ENCODE data around the gene MYCBPAP.

The MYCBPAP gene

GRCh38 chr17:50492214-50492613, 16.0 kb upstream of the MYCBPAP start:
- DNase-seq: no peak

DNA sequence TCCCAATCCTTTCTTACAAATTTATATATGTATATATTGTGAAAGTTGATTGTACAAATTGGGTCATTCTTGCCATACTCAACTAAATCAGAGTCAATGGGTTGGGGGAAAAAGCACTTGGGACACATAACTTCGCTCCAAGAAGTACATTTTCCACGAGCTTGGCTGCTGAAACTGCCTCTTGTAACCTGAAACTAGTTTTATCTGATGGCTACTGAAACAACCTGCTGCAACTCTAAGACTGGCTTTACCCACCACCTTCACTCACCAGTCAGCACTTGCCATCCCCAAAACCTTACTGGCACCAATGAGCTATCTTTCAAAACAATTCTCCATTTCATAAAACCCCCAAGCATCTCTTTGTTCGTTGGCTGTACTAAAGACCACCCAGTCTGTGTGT, 14.5 kb upstream of the MYCBPAP start:
- no peak for DNase-seq

- DNase-seq: no peak
Observed at GRCh38 chr17:50495217-50495823, 12.9 kb upstream of the MYCBPAP start.

- no peak for DNase-seq
Observed at GRCh38 chr17:50495918-50496317, 12.3 kb upstream of the MYCBPAP start.

DNA sequence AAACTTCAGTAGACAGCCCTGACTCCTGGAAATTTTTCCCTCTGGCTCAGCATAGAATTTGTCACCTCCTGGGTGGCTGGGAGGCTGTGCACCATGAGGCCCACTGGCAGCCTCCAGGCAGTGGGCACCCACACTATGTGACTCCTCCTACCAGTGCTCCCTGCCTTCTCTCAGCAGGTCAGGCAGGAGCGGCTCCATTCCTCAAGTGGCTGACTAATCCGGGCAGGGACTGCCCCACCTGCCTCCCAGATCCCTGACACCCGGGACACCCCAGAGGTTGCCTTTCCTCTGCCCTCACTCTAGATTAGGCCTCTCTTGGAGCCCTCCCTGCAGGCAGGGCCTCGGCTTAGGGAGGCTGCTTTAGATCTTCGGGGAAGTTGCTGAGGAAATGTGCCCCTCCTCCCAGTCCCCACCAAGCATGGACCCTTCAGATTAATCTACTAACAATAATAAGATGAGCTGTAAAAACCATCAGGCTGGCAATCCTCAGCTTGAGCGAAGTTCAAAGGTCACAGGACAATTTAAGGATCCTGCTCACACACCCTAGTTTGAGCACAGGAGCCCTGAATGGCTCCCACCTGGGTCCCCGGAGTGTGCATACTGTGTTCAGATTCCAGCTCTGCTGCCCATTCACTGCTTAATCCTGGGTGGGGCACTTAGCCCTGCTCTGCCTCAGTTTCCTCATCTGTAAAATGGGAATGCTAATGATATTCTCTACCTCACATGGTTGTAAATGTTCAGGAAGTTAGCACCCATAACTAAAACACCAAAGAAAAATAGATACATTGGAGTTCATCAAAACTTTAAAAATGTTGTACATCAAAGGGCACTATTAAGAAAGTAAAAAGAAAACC, 10.0 kb upstream of the MYCBPAP start:
- DNase-seq: no peak

DNA sequence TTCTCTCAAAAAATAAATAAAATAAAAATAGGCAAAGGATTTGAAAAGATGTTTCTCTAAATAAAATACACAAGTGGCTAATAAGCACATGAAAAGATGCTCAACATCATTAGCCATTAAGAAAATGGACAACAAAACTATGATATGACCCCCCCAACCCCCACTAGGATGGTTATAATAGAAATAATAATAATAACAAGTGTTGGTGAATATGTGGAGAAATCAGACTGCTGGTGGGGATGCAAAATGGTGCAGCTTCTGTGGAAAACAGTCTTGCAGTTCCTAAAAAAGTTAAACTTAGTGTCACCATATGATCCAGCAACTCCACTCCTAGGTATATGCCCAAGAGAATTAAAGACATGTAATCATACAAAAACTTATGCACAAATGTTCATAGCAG, 9.0 kb upstream of the MYCBPAP start:
- no peak for DNase-seq

GRCh38 chr17:50499721-50500120, 8.5 kb upstream of the MYCBPAP start:
- no peak for DNase-seq

DNA sequence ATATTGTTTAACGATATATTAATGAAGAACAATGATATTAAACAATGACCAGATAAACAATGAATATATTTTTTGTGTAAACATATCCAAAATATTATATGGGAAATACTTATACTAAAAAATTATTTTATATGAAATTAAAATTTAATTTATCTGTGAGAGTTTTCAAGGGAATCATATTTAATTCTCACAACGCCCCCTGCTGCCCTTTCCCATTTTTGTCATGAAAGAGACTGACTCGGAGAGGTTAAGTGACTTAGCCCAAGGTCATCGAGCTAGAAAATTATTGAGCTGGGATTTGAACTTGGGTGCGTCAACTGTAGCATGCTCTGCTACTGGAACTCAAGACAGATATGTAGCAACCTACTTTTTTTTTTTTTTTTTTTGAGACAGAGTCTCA, 7.2 kb upstream of the MYCBPAP start:
- DNase-seq: peak; percentile 66

DNA sequence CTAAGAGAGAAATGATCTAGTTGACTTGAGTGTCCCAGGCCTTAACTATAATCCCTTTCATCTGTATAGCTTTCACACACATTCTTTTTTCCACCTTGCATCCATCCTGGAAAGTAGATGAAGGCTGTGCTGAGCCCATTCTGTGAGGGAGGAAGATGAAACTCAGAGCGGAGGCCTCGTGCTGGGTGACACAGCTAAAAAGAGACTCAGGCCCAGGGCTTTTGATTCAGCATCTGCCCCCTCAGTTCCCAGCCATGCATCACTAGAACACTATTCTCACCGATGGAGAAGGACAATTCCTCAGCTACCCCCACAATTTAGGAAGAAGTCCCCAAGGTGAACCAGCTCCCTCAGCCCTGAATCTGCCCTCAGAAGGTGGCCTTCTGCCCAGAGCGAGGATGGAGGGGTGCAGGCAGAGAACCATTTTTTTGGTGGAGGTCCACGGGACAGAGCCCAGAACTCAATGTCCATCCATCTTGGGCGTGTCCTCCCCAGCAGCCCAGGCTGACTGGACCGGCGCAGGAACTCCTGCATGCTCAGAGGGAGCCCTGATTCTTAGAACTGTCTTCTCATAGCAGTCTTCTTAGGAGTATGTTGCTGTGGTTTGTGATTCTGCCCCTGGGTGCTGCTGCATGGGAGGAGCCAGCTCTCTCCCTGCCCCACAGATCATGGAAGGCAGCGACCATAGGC, 5.8 kb upstream of the MYCBPAP start:
- no peak for DNase-seq

DNA sequence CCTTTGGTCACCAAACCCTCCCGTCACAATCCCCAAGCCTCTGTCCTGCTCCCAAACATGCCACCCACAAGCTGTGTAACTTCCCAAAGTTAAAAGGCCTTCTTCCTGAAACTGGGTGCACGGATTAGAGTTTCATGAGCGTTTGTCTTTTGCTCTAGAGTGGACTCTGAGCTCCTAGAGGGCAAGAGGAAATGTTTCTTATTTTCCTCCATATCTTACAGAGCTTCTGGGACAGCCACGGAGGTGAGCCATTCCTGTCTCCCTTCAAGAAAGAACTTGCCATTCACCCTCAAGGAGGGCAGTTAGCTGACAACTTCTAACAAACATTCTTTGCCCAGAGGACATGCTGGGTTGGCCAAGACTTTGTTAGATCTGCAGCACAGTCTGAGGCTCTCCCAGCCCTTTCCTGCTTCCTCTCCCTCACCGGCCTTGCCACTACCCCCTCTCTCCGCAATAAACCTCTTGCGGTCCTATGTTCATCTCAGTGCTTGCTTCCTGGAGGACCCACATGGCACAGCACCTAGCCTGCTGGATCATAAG, 2.6 kb upstream of the MYCBPAP start:
- no peak for DNase-seq

GRCh38 chr17:50506298-50506697, 1.9 kb upstream of the MYCBPAP start:
- no peak for DNase-seq

DNA sequence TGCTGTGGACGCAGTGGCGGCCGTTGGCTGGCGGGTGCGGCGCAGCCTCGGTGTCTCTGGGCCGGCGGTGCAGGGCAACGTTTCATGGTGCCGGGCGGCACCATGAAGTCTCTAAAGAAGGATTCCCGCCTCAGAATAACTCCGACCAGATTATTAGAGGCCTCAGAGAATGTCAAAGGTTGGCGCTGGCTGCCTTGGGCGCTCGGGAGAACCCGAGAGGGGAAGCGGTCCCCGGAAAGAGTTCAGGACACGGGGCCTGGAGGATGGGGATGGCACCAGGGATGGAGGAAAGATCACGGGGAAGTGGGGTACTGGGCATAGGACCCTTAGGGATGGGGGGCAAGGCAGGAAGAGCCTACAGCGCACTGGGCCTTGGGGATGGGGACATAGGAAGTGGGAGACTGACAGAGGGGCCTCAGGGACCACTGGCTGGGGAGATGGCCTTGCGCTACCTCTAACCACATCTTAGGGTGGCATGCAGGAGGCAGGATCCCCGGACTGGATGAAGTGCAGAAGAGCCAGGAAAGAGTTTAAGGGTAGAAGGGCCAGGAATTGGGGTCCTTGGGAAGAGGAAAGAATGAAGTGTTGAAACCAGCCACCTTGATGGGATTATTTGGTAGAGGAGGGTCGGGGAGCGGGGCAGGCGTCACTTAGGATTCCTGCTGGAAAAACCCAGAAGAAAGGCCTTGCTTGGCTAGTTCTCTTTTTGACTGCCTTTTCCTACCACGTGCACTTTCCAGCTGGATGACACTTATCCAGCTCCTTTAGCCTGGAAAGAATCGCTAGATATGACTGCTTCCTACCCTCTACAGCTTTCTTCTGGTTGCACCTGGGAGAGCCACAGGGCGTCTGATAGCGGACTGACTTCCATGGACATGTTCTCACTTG, 578 bp downstream of the MYCBPAP start:
- no peak for DNase-seq

DNA sequence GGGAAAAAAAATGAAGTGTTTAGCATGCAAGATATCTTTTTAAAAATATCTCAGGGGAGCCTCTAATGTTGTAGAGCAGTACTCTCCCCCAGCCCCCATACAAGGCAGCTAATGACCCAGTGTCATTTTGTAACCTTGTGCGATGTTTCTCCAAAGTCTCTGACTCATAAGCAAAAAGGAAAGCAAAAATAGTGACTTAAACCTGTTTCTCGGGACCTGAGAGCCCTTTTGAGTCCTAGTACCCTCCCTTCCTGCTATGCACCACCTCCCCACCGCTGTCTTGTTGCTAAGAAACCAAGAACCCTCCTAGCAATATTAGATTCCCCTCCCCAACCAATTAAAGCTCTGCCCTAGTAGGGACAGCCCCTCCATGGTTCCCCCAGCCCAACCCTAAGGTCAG, 2.8 kb downstream of the MYCBPAP start:
- no peak for DNase-seq

GRCh38 chr17:50513495-50513894, 5.3 kb downstream of the MYCBPAP start:
- DNase-seq: no peak

DNA sequence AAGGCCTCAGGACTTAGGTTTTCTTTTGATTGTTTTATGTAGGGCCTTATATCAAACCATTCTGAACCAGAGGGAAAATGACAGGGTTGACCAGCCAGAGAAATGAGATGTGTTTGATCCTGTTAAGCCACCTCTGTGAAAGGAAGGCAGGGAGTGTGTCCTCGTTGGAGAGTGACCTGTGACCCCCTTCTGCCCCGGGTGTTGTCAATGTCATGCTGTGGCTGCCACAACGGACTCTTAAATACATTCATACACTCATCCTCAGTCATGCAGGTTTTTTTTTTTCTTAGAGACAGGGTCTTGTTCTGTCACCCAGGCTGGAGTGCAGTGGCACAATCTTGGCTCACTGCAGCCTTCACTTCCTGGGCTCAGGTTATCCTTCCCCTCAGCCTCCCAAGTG, 6.1 kb downstream of the MYCBPAP start:
- no peak for DNase-seq

DNA sequence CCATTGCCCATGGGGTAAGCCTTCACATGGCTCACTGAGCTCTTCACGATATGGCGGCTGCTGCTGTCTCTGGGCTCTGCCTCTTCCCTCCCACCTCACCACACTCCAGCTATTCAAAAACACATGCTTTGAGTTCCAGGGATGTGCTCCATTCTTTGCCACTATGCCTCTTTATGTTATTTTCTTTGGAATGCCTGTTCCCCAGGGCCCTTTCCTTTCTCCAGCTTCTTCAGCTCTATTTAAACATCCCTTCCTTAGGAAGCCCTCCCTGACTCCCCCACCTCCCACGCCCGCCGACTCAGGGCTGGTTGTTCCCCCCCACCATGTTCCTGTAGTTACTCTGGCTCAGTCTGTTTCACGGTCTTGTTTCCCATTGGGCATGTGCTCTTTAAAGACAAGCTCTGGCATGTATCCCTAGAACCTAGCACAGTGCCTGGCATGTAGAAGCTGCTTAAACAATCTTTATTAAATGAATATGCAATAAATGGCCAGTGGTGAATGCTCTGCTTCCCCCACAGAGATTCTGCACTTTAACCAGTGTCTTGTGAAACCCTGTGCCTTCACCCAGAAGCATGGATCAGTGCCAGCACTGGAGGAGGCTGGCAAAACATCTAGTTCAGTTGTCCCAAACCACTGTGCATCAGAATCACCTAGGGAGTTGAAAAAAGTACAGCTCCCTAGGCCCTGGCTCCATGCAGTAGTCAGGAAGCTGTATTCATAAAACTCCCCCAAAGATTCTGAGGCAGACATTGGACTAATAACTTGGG, 6.9 kb downstream of the MYCBPAP start:
- DNase-seq: peak; percentile 48

- DNase-seq: no peak
Observed at GRCh38 chr17:50517011-50517410, 8.8 kb downstream of the MYCBPAP start.

DNA sequence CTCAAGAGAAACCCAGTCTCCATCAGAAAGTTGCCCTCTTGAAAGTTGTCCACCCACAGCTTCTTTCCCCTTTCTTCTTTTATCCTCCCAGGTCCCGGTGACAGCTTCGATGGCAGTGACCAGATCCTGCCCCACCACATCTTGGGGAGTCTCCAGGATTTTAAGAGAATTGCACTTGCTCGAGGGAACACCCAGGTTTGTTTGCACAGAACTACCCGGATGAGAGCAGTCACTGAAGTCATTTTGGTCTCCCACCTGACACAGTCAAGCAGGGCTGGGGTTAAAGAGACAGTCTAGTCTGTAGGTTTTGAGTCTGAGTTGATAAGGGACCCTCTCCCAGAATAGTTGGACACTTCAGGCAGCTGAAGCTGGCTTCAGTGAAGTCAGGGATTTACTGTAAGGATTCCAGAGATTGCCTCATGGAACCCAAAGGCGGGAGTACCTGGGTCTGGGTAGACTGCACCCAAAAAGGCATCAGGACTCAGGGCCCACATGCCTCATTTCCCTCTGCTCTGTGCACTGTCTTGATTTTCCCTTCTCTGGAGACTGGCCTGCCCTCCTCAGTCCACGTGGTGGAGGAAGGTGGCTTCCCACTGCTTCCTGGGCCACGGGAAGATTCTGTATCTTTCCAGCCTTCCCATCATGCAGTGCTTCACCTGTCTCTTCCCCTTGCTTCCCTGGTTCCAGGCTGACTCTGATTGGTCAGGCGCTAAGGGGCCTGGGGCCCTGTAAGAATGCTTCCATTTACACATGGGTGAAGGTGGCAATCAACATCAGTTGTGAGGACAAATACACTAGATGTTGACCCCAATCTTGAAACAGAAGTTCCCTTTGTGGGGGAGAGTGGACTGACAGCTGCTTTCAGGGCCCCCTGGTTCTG, 9.5 kb downstream of the MYCBPAP start:
- no peak for DNase-seq

- DNase-seq: no peak
Observed at GRCh38 chr17:50518384-50519023, 10.3 kb downstream of the MYCBPAP start.

DNA sequence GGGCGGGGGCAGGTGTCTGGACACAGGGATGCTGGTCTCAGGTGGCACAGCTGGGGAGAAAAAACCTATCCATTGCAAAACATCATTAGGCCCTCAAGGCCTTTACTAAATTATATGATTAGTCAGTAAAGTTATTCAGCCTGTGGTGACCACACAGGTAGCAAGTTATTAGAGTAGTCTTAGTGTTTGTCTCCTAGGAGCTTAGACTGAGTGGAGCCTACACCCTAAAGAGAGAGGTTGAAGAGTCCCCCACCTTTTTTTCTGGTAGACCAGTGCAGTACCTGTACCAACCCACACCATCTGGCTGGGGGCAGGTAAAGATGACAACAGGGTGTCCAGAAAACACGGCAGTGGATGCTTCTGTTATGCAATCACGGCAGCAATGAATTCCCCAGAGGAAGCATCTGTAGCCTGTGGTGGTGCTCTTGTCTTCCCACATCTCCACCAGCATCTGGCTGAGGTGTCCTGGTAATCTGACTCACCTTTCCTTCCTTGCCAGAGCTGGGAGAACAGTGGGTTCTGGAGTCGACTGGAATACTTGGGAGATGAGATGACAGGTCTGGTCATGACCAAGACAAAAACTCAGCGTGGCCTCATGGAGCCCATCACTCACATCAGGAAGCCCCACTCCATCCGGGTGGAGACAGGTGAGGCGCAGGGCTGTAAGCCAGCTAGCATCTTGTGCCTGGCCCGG, 11.0 kb downstream of the MYCBPAP start:
- no peak for DNase-seq
